Esophagus muscularis mucosa (tissue), 4 donors: ENCODE measurements around the gene ATF3. TPM values are rescaled to one million over a fixed set of nuclear protein-coding genes. Genes with fewer than 3 reads are reported as not detected.
"Not testable (repeated sequence)": the region's sequence is repeated elsewhere in the genome, so short reads cannot be mapped to it uniquely, and the experiment has no call there.

Source experiments
- DNase-seq: peaks from one replicate; pipeline ENCODE4 v3.0.0-alpha.2; 2017; ENCODE audit errors: extremely low spot score
- H3K27ac ChIP-seq, 4 donors: fragments of 200-600 bp; sonication (generic); replicated peaks in 1 of 4; 1 replicate in 3 of 4; 2 replicates in 1 of 4; pipeline ENCODE4 v1.5.1; 2016 to 2019; ENCODE audit warnings: mild to moderate bottlenecking in 1 of 4
- H3K27me3 ChIP-seq, 4 donors: fragments of 200-600 bp; sonication (generic); one replicate each; pipeline versions ENCODE4 v1.5.1 to v1.6.0; 2016 to 2019
- H3K36me3 ChIP-seq, 4 donors: fragments of 200-600 bp; sonication (generic); one replicate each; pipeline ENCODE4 v1.5.1; 2016 to 2019
- H3K4me1 ChIP-seq, 4 donors: fragments of 200-600 bp; sonication (generic); one replicate each; pipeline ENCODE4 v1.5.1; 2016 to 2019
- H3K4me3 ChIP-seq, 4 donors: fragments of 200-600 bp; sonication (generic); 1 replicate in 2 of 4; 2 replicates in 2 of 4; pipeline ENCODE4 v1.5.1; 2016 to 2019; ENCODE audit warnings: mild to moderate bottlenecking in 4 of 4, moderate library complexity in 1 of 4
- H3K9me3 ChIP-seq, 4 donors: fragments of 200-600 bp; sonication (generic); 1 replicate in 3 of 4; 2 replicates in 1 of 4; pipeline ENCODE4 v1.5.1; 2016 to 2019
- CTCF ChIP-seq, 3 experiments: fragments of 200-600 bp in 2 of 3; fragments of 450-650 bp in 1 of 3; sonication (generic) in 2 of 3; IDR thresholded peaks; one replicate each; pipeline ENCODE4 v1.5.1; 2017 to 2019; ENCODE audit warnings: antibody characterized with exemption in 3 of 3, mild to moderate bottlenecking in 2 of 3, moderate library complexity in 1 of 3
- EP300 ChIP-seq: sonication (generic); formaldehyde crosslinking; IDR thresholded peaks from one replicate; pipeline ENCODE4 v1.6.1; 2017; ENCODE audit warnings: antibody characterized with exemption
- POLR2A ChIP-seq: fragments of 450-650 bp; IDR thresholded peaks from one replicate; pipeline ENCODE4 v1.6.1; 2017; ENCODE audit warnings: antibody characterized with exemption, moderate library complexity, mild to moderate bottlenecking, low read depth
- POLR2AphosphoS5 ChIP-seq, 2 donors: sonication (generic); formaldehyde crosslinking; IDR thresholded peaks; one replicate each; pipeline ENCODE4 v1.6.1; 2017; ENCODE audit warnings: antibody characterized with exemption in 2 of 2
- WGBS: methylation state at CpG from one replicate; pipeline ENCODE4 v1.1.5; 2018; 5-methylcytosine and 5-hydroxymethylcytosine counted together
- intact Hi-C: fragments of 100-400 bp; cut with DNase I; formaldehyde crosslinking; loops from one replicate; pipeline ENCODE4 v1.15.1; 2023
- total RNA-seq, 4 donors: library from RNA; depleted of rRNA; stranded (reverse); fragments of >200 nt; gene quantifications; one replicate each; pipeline versions ENCODE4 v1.1.0 to v1.2.1, GENCODE V29; 2016

The ATF3 gene
- total RNA-seq, 4 donors from 2014 or later: 2.9 to 29.7 (median 3.7) TPM

DNA sequence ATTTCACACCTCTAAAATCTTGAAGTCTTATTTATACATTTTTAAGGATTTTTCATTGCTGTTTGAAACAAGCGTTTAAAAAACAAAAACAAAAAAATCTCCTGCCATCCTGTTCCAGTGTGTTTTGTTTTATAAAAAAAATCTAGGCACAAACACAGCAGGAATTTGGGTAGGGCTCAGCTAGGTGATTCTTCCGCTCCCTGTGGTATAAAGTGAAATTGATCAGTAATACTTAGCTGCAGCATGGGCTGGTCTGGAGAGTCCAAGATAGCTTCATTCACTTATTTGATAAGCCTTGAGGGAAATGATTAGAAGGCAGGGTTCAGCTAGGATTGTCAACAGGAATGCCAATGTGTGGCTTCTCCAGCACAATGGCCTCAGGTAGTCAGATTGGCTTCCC, 25.7 kb downstream of the ATF3 start:
- DNase-seq: no peak
- H3K27me3 ChIP-seq: no peaks in the 10 kb centered on the region
- H3K27ac ChIP-seq: no peak overlapping the region
- H3K4me3 ChIP-seq: no peak overlapping the region
- peaks cover 0 to 6% (median 0%) of the 10 kb centered on the region in 4 donors for H3K9me3 ChIP-seq
- no peaks in the 10 kb centered on the region for H3K36me3 ChIP-seq
- 98% methylated on average over 2 of the region's 2 CpGs for WGBS
- TF ChIP-seq EP300 (no peak), POLR2A (no peak), POLR2AphosphoS5 (IDR thresholded peaks at IDR 0.05) (no peak), CTCF (IDR thresholded peaks at IDR 0.05) (no peak)
- intact Hi-C loops: no loop called here
- H3K4me1 ChIP-seq: peaks cover 24 to 45% (median 29%) of the 10 kb centered on the region in 4 donors

GRCh38 chr1:212635141-212635631, 26.6 kb downstream of the ATF3 start:
- no peak for TF ChIP-seq POLR2A
- TF ChIP-seq CTCF (IDR thresholded peaks at IDR 0.05): no peak
- TF ChIP-seq EP300: no peak
- no peak for TF ChIP-seq POLR2AphosphoS5 (IDR thresholded peaks at IDR 0.05)
- peak overlapping the region; percentile 47 to 69 (median 61) for H3K27ac ChIP-seq
- 88% methylated on average over 1 of the region's 1 CpG for WGBS
- H3K4me1 ChIP-seq: peaks cover 24 to 40% (median 26%) of the 10 kb centered on the region in 4 donors
- no peaks in the 10 kb centered on the region for H3K36me3 ChIP-seq
- intact Hi-C loops: no loop called here
- no peaks in the 10 kb centered on the region for H3K27me3 ChIP-seq
- H3K9me3 ChIP-seq: peaks cover 0 to 6% (median 0%) of the 10 kb centered on the region in 4 donors
- no peak for DNase-seq
- H3K4me3 ChIP-seq: no peak overlapping the region

DNA sequence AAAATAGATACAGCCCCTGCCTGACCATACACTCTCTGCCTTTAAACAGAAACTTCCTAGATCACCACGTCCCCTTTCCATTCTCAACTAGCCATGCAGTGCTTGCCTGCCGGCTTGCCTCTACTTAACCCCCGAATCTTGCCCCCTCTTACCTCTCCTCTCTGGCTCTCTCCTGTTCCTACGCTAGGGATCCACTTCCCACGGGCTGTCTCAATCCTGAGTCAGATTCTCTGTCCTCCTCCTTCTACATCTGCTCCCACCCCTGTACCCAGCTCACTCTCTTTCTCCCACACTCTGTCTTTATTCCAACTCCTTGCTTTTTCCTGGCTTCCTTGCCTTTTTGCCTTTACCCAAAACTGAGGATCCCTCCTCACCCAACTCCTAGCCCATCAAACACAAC, 29.3 kb downstream of the ATF3 start:
- H3K4me1 ChIP-seq: peaks cover 21 to 38% (median 26%) of the 10 kb centered on the region in 4 donors
- no peak for DNase-seq
- peaks cover 0 to 12% (median 2%) of the 10 kb centered on the region in 4 donors for H3K9me3 ChIP-seq
- peak overlapping the region; percentile 20 to 70 (median 54) for H3K27ac ChIP-seq
- WGBS: 79% methylated on average over 5 of the region's 5 CpGs
- no peaks in the 10 kb centered on the region for H3K27me3 ChIP-seq
- H3K36me3 ChIP-seq: no peaks in the 10 kb centered on the region
- TF ChIP-seq POLR2A (no peak), POLR2AphosphoS5 (IDR thresholded peaks at IDR 0.05) (no peak), EP300 (no peak), CTCF (IDR thresholded peaks at IDR 0.05) (no peak)
- peak overlapping the region in 3 of 4 donors; percentile 17 to 36 (median 23) for H3K4me3 ChIP-seq
- intact Hi-C loops: no loop called here

- no peaks in the 10 kb centered on the region for H3K27me3 ChIP-seq
- H3K4me1 ChIP-seq: peaks cover 21 to 38% (median 26%) of the 10 kb centered on the region in 4 donors
- H3K4me3 ChIP-seq: peak overlapping the region in 2 of 4 donors; percentile 23 to 36
- WGBS: 60% methylated on average over 4 of the region's 4 CpGs
- H3K9me3 ChIP-seq: peaks cover 0 to 12% (median 2%) of the 10 kb centered on the region in 4 donors
- intact Hi-C loops: no loop called here
- TF ChIP-seq POLR2A (no peak), POLR2AphosphoS5 (IDR thresholded peaks at IDR 0.05) (peak in 1 of 2 donors; percentile 29)
- H3K36me3 ChIP-seq: no peaks in the 10 kb centered on the region
- H3K27ac ChIP-seq: peak overlapping the region in 3 of 4 donors; percentile 45 to 70 (median 64)
- no peak for DNase-seq
Measured at GRCh38 chr1:212638492-212639151, 30.1 kb downstream of the ATF3 start.

DNA sequence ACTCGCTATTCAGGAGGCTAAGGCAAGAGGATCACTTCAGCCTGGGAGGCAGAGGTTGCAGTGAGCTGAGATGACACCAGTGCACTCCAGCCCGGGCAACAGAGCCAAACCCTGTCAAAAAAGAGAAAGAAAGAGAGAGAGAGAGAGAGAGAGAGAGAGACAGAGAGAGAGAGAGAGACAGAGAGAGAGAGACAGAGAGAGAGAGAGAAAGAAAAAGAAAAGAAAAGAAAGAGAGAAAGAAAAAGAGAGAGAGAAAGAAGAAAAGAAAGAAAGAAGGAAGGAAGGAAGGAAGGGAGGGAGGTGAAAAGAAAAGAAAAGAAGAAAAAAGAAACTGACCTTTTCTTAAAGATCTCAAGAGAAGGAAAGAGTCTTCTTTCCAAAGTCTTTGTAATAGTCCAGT, 31.0 kb downstream of the ATF3 start:
- intact Hi-C loops, H3K27me3 ChIP-seq, H3K4me3 ChIP-seq, H3K9me3 ChIP-seq, H3K36me3 ChIP-seq, DNase-seq: not testable (repeated sequence)
- WGBS: 79% methylated on average over 2 of the region's 2 CpGs
- Histone ChIP-seq H3K4me1 (peaks cover 21 to 38% (median 26%) of the 10 kb centered on the region in 4 donors), H3K27ac (peak overlapping the region in 2 of 4 donors; percentile 9 to 56)
